ENCODE data around the gene CLDND2. TPM values are rescaled to one million over a fixed set of nuclear protein-coding genes. Genes with fewer than 3 reads are reported as not detected.
A peak's percentile ranks its signal among the peaks of the same experiment; 100 is the strongest.

CLDND2 gene
- total and polyA plus RNA-seq, 2 of the 8 experiments (the other 6 are each of a cell fraction or from before 2014, with no cell fraction given): 0.21 to 0.56 TPM

GRCh38 chr19:51341976-51342580 is 26.7 kb downstream of the CLDND2 start, which contains the start of gene VSIG10L:
Gene VSIG10L (minus strand): TSS chr19:51342139. CDS start chr19:51342124, 15 bp downstream.
- H2BK15ac ChIP-seq (ENCODE audit: low read length): peak within 1 kb of the TSS; percentile 99; the same call in 1 of the 2 replicates
- WGBS, 2 experiments (ENCODE audit: extremely low coverage in 1 of 2, insufficient coverage in 1 of 2, insufficient read length in 1 of 2, insufficient replicate concordance in 2 of 2, low coverage in 1 of 2, low lambda C conversion rate in 2 of 2, missing lambda C conversion rate in 1 of 2): 79% methylated on average over 3 of the region's 3 CpGs; no CpG with 5 or more reads in 1 of the 2 experiments
- H3K27me3 ChIP-seq (replicated peaks in 1 of 4; ENCODE audit: control insufficient read depth in 3 of 4, extremely low read depth in 1 of 4, insufficient read depth in 3 of 4, low read length in 3 of 4): peaks cover 0 to 18% (median 11%) of the 10 kb centered on the region in 4 experiments; a peak in 5 of 7 replicates
- ChIA-PET POLR2A (ENCODE audit: partially characterized antibody) (interaction anchor here (0.8 to 3.9 kb wide), 8 partner anchors 9 to 79 kb away, joined by 3 to 19 read pairs (median 6); partner anchors contain the start of genes C19orf84 and ETFB), CTCF (ENCODE audit: partially characterized antibody) (interaction anchor here (0.7 to 4.9 kb wide), 14 partner anchors 12 to 184 kb away, joined by 3 to 42 read pairs (median 4); partner anchors contain the start of gene CLDND2)
- H2BK120ac ChIP-seq (replicated peaks; ENCODE audit: low read depth, low read length): peak within 1 kb of the TSS; percentile 33
- no peak within 1 kb of the TSS for H3K23ac ChIP-seq (ENCODE audit: insufficient read length)
- H3K56ac ChIP-seq (replicated peaks; ENCODE audit: insufficient read length, low read depth, low read length): no peak within 1 kb of the TSS
- H3K36me3 ChIP-seq (ENCODE audit: control insufficient read depth in 2 of 4, insufficient read depth in 4 of 4, low read length in 3 of 4): no peaks in the 10 kb centered on the region; a peak in 1 of 8 replicates
- H3K9me3 ChIP-seq (ENCODE audit: insufficient read depth in 2 of 2, low read depth in 1 of 2, low read length in 1 of 2): no peaks in the 10 kb centered on the region
- H4K5ac ChIP-seq (ENCODE audit: insufficient read length, low read depth, low read length): no peak within 1 kb of the TSS
- no peak within 1 kb of the TSS for H2AFZ ChIP-seq (ENCODE audit: low read length)
- peak within 1 kb of the TSS; percentile 80 for H4K91ac ChIP-seq (replicated peaks; ENCODE audit: insufficient read length, low read length)
- DNase-seq (ENCODE audit: low read depth in 1 of 2, low spot score in 2 of 2): no peak
- no peak for FAIRE-seq
- H3K4ac ChIP-seq (replicated peaks; ENCODE audit: insufficient read length, low read depth, low read length): no peak within 1 kb of the TSS
- no peak within 1 kb of the TSS for H3K9ac ChIP-seq (replicated peaks in 1 of 4; ENCODE audit: extremely low read depth in 1 of 4, low read depth in 3 of 4, low read length in 3 of 4)
- H2BK12ac ChIP-seq (ENCODE audit: low read depth, low read length): peak within 1 kb of the TSS; percentile 94; the same call in 1 of the 2 replicates
- peaks cover 13% of the 10 kb centered on the region for H3K23me2 ChIP-seq (ENCODE audit: low read depth, low read length)
- no peak within 1 kb of the TSS for H3K14ac ChIP-seq (ENCODE audit: insufficient read length)
- peak within 1 kb of the TSS; percentile 78; the same call in 1 of the 2 replicates for H3K18ac ChIP-seq (ENCODE audit: extremely low read depth, low read length)
- H3K4me2 ChIP-seq (ENCODE audit: insufficient read depth in 1 of 2, low read depth in 2 of 2, low read length in 2 of 2): peak within 1 kb of the TSS; percentile 65 to 83
- no peaks in the 10 kb centered on the region for H4K20me1 ChIP-seq (replicated peaks in 1 of 2; ENCODE audit: control insufficient read depth in 1 of 2, insufficient read depth in 2 of 2, low read length in 2 of 2)
- peak within 1 kb of the TSS; percentile 63; the same call in 1 of the 2 replicates for H2BK5ac ChIP-seq (ENCODE audit: low read depth, low read length)
- H3K4me3 ChIP-seq (ENCODE audit: extremely low read depth in 1 of 4, insufficient read depth in 2 of 4, low read depth in 3 of 4, low read length in 4 of 4): peak within 1 kb of the TSS in 1 of 4 experiments; percentile 72; a peak in 2 of 8 replicates
- no peak within 1 kb of the TSS; the same call in 1 of the 2 replicates for H4K8ac ChIP-seq (ENCODE audit: extremely low read depth, insufficient read depth, low read length)
- peak within 1 kb of the TSS; percentile 93; the same call in 1 of the 2 replicates for H2AK5ac ChIP-seq (ENCODE audit: low read depth, low read length)
- no peaks in the 10 kb centered on the region for H3K79me1 ChIP-seq (ENCODE audit: low read depth, low read length)
- no peak within 1 kb of the TSS for H3K27ac ChIP-seq (ENCODE audit: low read depth, low read length)
- no peaks in the 10 kb centered on the region for H3K79me2 ChIP-seq (ENCODE audit: control insufficient read depth in 1 of 2, insufficient read depth in 2 of 2, low read length in 2 of 2)
- H2BK20ac ChIP-seq (ENCODE audit: low read length): peak within 1 kb of the TSS; percentile 95; the same call in 1 of the 2 replicates
- peaks cover 0 to 20% (median 16%) of the 10 kb centered on the region in 4 experiments; a peak in 6 of 7 replicates for H3K4me1 ChIP-seq (replicated peaks in 1 of 4; ENCODE audit: control insufficient read depth in 3 of 4, insufficient read depth in 4 of 4, low read length in 3 of 4)
- TF ChIP-seq SUZ12 (IDR thresholded peaks at IDR 0.05; ENCODE audit: low read length): no peak
- no peak for TF ChIP-seq ATF3 (IDR thresholded peaks at IDR 0.05; ENCODE audit: insufficient read depth, low read depth, low read length)
- no peak for TF ChIP-seq PHF8 (conservative IDR thresholded peaks at IDR 0.05; ENCODE audit: low read depth, low read length)
- TF ChIP-seq CHD1 (IDR thresholded peaks at IDR 0.05; ENCODE audit: low read depth, low read length): no peak
- TF ChIP-seq BCL11A (IDR thresholded peaks at IDR 0.05; ENCODE audit: low read depth in 2 of 2, low read length in 2 of 2): no peak
- no peak for TF ChIP-seq CHD2 (IDR thresholded peaks at IDR 0.05; ENCODE audit: low read length)
- TF ChIP-seq POLR2A (IDR thresholded peaks at IDR 0.05; ENCODE audit: control extremely low read depth in 1 of 2, low read depth in 2 of 2, low read length in 2 of 2): no peak
- TF ChIP-seq BRCA1 (IDR thresholded peaks at IDR 0.05; ENCODE audit: low read depth, low read length): no peak
- TF ChIP-seq SRF (IDR thresholded peaks at IDR 0.05; ENCODE audit: low read depth, low read length): no peak
- TF ChIP-seq SAP30 (IDR thresholded peaks at IDR 0.05; ENCODE audit: insufficient read depth, insufficient replicate concordance, low read length): no peak
- no peak for TF ChIP-seq TCF12 (IDR thresholded peaks at IDR 0.05; ENCODE audit: low read depth, low read length)
- TF ChIP-seq SP2 (IDR thresholded peaks at IDR 0.05; ENCODE audit: low read length): no peak

All from H1 (cell line).